Astrocyte (in vitro differentiated cells and primary cell): ENCODE data around the gene IL17D.

Source experiments
- CTCF ChIP-seq: IDR thresholded peaks from 2 replicates; pipeline ENCODE4 v1.5.1; 2011; ENCODE audit warnings: low read depth, mild to moderate bottlenecking, inconsistent platforms, low read length, moderate library complexity; ENCODE audit not compliant: insufficient read depth
- EZH2 ChIP-seq: IDR thresholded peaks from 2 replicates; pipeline ENCODE4 v1.6.1; 2012; ENCODE audit warnings: mild to moderate bottlenecking, low read length, inconsistent platforms; ENCODE audit not compliant: insufficient read depth

GRCh38 chr13:20676213-20676612 lies 27.3 kb upstream of the IL17D start:
- TF ChIP-seq CTCF (no peak), EZH2 (no peak)
